Activated T-cell treated with anti-CD3 and anti-CD28 coated beads, Interleukin-2, amount 50 U/mL, for 24 hours (primary cell): ENCODE measurements around the gene NOS1.
"Not testable (repeated sequence)": the region's sequence is repeated elsewhere in the genome, so short reads cannot be mapped to it uniquely, and the experiment has no call there.

Experiments
- DNase-seq: peaks from one replicate; pipeline ENCODE4 v3.0.0-alpha.2; 2020
- H3K27ac Mint-ChIP-seq: 2 replicates; pipeline ENCODE4 v1.8.0; 2020; ENCODE audit warnings: mild to moderate bottlenecking, mixed read lengths
- H3K27me3 Mint-ChIP-seq: 2 replicates; pipeline ENCODE4 v1.8.0; 2020; ENCODE audit warnings: mixed read lengths
- H3K36me3 Mint-ChIP-seq: 2 replicates; pipeline ENCODE4 v1.8.0; 2020; ENCODE audit warnings: low read depth, mixed read lengths
- H3K4me1 Mint-ChIP-seq: 2 replicates; pipeline ENCODE4 v1.8.0; 2020; ENCODE audit warnings: low read depth, mixed read lengths
- H3K4me3 Mint-ChIP-seq: 2 replicates; pipeline ENCODE4 v1.8.0; 2020; ENCODE audit warnings: mild to moderate bottlenecking, moderate library complexity, mixed read lengths
- H3K9me3 Mint-ChIP-seq: 2 replicates; pipeline ENCODE4 v1.8.0; 2020; ENCODE audit warnings: mixed read lengths

The NOS1 gene

DNA sequence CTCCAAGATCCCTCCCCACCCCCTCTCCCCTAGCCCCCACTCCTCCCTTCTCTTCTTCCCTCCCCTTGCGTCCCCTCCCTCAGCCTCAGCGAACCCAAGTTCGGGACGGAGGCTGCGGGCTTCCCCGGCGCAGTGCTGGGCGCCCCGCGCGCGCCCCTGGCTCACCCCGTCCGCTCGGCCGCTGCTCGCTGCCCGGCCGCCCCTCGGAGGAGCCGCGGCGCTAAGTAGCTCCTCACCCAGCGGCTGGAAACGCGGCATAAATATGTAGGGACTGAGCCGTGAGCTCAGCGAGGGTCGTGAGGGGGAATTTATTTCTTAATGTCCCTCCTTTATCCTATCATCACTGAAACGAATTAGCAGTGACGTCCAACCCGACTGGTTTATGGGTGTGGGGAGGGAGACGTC is at the start of gene NOS1:
NOS1 (minus strand) TSS at position 280 of the 405 bp plus-strand sequence. CDS start 30,557 bp downstream, outside the sequence.
- no peaks in the 10 kb centered on the region for H3K4me1 Mint-ChIP-seq
- H3K36me3 Mint-ChIP-seq: no peaks in the 10 kb centered on the region
- H3K27ac Mint-ChIP-seq: no peak within 1 kb of the TSS
- H3K27me3 Mint-ChIP-seq: peaks cover 75% of the 10 kb centered on the region
- DNase-seq: no peak
- H3K9me3 Mint-ChIP-seq: no peaks in the 10 kb centered on the region
- H3K4me3 Mint-ChIP-seq: no peak within 1 kb of the TSS

DNA sequence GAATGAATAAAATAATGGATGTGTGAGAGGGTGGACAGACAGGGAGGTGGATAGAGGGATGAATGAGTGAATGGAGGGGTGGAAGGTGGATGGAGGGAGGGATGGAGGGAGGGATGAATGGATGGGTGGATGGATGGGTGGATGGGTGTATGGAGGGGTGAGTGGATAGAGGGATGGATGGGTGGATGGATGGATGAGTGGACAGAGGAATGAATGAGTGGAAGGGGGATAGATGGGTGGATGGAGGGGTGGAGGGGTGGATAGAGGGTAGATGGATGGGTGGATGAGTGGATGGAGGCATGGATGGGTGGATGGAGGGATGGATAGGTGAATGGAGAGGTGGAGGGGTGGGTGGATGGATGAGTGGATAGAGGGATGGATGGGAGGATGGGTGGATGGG is 47.9 kb upstream of the NOS1 start:
- DNase-seq: no peak
- no peak overlapping the region for H3K4me3 Mint-ChIP-seq
- no peaks in the 10 kb centered on the region for H3K4me1 Mint-ChIP-seq
- H3K27me3 Mint-ChIP-seq: peaks cover 5% of the 10 kb centered on the region
- no peaks in the 10 kb centered on the region for H3K36me3 Mint-ChIP-seq
- H3K27ac Mint-ChIP-seq: no peak overlapping the region
- H3K9me3 Mint-ChIP-seq: no peaks in the 10 kb centered on the region

DNA sequence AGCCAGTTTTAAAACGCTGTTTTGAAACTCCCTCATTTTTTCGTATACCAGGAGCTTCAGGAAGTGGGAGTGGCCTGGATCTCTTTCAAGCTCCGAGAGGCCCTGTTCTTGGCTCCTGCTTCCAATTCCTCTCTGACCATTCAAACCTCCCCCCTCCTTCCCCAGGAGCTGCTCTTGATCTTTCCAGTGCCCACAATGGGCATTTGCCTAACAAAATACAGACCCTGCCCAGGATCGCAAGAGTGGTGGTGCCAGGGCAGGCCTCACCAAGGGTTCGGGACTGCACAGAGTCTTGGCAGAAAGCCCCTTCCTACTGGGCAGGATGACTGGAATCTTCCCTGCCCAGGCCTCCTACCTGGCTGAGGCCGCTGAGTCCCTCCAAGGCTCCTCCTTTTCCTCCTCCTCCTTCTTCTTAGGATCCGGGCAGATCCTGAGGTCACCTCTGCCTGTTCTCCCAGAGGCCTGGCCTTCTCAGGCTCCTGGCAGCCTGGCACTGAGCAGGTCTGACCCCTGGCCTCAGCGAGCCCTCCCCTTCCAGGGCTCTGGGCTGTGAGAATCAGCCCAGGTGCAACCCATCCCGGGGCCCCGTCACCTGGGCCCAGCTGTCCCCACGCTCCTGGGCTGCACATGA is 46.9 kb upstream of the NOS1 start:
- H3K27ac Mint-ChIP-seq: no peak overlapping the region
- no peaks in the 10 kb centered on the region for H3K4me1 Mint-ChIP-seq
- H3K36me3 Mint-ChIP-seq: no peaks in the 10 kb centered on the region
- H3K27me3 Mint-ChIP-seq: no peaks in the 10 kb centered on the region
- H3K9me3 Mint-ChIP-seq: peaks cover 5% of the 10 kb centered on the region
- DNase-seq: no peak
- H3K4me3 Mint-ChIP-seq: no peak overlapping the region

DNA sequence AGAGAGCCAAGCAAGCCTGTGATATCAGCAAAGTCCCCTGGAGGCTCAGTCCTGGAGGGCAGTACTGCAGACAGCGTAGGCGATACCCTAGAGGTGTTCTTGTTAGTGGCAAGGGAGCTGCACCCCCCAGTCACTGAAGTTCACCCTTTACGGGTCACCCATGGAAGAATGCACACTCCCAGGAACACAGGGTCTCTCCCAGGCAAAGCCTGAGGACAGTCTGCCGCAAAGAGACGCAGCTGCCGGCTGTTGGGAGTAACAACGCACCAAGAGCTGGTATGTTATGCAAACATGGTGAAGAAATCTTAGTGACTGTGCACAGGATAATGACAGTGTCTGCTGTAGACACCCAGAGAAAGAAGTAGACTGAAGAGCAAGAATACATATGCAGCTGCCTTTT is 43.5 kb upstream of the NOS1 start:
- no peak for DNase-seq
- Mint-ChIP-seq H3K36me3 (no peaks in the 10 kb centered on the region), H3K27me3 (no peaks in the 10 kb centered on the region), H3K27ac (no peak overlapping the region), H3K4me1 (no peaks in the 10 kb centered on the region), H3K4me3 (no peak overlapping the region), H3K9me3 (peaks cover 11% of the 10 kb centered on the region)

DNA sequence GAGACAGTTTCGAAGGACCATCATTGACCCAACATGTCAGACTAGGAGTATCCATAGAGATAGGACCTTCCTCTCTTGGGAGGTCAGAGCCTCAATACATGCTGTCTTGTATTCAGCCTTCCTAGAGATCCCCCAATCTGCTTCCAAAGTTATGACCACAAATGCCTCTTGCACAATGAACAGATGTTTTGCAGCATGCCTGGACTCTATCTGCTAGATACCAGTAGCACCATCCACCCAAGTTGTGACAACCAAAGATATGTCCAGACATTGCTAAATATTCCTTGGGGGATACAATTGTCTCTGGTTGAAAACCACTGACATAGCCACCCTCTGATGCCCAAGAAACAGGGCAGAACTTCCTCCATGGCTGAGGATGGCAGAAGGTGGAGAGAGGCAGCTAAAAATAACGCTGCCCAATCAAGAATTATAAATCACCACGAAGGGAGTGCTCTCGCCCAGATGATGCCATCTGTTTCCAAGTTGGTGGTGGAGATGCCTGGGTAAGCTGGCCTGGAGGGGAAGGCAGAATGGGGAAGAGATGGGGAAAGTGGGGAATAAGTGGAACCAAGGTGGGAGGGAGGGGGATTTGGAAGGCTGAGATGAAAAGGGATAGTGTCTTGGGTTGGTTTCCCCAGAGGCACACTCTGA is 42.9 kb upstream of the NOS1 start:
- H3K9me3 Mint-ChIP-seq: peaks cover 12% of the 10 kb centered on the region
- H3K4me3 Mint-ChIP-seq: no peak overlapping the region
- H3K36me3 Mint-ChIP-seq: no peaks in the 10 kb centered on the region
- no peaks in the 10 kb centered on the region for H3K27me3 Mint-ChIP-seq
- no peak overlapping the region for H3K27ac Mint-ChIP-seq
- H3K4me1 Mint-ChIP-seq: no peaks in the 10 kb centered on the region
- DNase-seq: no peak

DNA sequence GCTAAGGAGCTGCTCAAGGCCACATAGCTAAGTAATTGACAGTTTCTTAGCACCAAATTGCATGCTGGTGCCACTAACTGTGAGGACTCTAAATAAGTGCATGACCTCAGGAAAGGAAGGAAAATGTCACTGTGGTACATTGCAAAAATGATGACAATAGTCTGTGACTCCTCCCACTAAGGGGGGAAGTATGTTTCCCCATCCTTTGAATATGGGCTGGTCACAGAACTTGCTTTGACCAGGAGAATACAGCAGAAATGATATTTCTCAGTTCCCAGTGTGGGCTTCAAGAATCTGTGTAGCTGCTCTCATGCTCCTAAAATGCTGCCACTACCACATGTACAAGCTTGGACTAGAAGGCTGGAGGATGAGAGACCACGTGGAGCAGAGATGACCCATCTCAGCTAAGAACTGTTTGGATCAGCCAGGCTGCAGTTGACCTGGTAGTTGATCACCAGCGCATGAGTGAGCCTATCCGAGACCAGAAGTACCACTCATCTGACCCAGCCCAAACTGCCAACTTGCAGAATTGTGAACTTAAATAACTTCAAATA is 42.2 kb upstream of the NOS1 start:
- H3K4me3 Mint-ChIP-seq: no peak overlapping the region
- no peaks in the 10 kb centered on the region for H3K27me3 Mint-ChIP-seq
- no peaks in the 10 kb centered on the region for H3K4me1 Mint-ChIP-seq
- H3K36me3 Mint-ChIP-seq: no peaks in the 10 kb centered on the region
- no peak for DNase-seq
- H3K27ac Mint-ChIP-seq: no peak overlapping the region
- H3K9me3 Mint-ChIP-seq: peaks cover 17% of the 10 kb centered on the region

DNA sequence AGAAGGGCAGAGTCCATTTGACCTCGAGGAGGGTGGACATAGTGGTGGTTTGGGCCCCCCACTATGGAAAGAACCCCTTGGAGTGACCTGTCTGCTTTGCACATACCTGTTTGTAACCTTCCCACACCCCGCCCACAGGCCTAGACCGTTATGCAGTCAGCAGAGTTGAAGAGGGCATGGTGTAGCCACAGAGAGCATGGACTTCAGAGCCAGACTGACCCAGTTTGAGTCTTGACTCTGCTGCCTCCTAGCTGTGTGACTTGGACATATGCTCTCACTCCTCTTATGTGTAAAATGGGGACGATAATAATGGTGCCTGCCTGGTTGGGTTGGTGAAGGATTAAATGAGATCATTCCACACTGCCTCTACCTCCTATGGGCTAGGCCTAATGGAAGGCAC is 40.9 kb upstream of the NOS1 start:
- peaks cover 17% of the 10 kb centered on the region for H3K9me3 Mint-ChIP-seq
- H3K27me3 Mint-ChIP-seq: no peaks in the 10 kb centered on the region

DNA sequence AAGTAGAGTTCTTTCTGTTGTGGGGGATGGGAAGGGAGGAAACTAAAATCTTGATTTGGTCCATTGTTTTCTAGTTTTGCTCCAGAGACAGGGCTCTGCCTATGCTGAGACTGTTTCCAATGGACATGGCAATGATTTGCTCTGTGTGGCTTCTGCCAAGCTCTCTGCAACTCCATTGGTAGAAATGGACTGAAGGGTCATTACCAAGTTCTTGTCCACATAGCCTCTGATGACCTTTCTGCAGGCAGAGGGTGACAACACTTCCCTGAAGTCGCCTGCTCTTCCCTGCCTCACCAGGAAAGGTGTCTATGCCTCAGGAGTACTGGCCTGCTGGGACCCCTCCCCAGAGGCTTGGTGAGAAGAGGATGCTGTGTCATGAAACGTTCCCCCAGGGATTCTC is 39.5 kb upstream of the NOS1 start:
- Mint-ChIP-seq H3K27ac (no peak overlapping the region), H3K4me1 (no peaks in the 10 kb centered on the region), H3K9me3 (peaks cover 18% of the 10 kb centered on the region), H3K4me3 (no peak overlapping the region), H3K36me3 (no peaks in the 10 kb centered on the region), H3K27me3 (no peaks in the 10 kb centered on the region)
- DNase-seq: no peak

More for the DNA sequence above, 40.9 kb upstream of the NOS1 start:
- H3K36me3 Mint-ChIP-seq: no peaks in the 10 kb centered on the region
- H3K4me3 Mint-ChIP-seq: no peak overlapping the region
- H3K4me1 Mint-ChIP-seq: no peaks in the 10 kb centered on the region
- no peak for DNase-seq
- H3K27ac Mint-ChIP-seq: no peak overlapping the region

DNA sequence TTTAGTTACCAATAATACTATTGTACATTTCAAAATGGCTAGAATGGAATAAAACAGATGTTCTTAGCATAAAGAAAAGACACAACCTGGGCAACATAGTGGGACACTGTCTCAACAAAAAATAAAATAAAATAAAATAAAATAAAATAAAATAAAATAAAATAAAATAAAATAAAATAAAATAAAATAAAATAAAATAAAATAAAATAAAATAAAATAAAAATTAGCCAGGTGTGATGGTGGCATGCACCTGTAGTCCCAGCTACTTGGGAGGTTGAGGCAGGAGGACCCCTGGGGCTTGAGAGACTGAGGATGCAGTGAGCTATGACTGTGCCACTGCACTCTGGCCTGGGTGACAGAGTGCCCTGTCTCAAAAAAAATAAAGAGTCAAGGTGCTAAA is 37.1 kb upstream of the NOS1 start:
- not testable (repeated sequence) for H3K27me3 Mint-ChIP-seq, H3K4me1 Mint-ChIP-seq, H3K4me3 Mint-ChIP-seq, H3K36me3 Mint-ChIP-seq, DNase-seq, H3K27ac Mint-ChIP-seq
- peaks cover 13% of the 10 kb centered on the region for H3K9me3 Mint-ChIP-seq

DNA sequence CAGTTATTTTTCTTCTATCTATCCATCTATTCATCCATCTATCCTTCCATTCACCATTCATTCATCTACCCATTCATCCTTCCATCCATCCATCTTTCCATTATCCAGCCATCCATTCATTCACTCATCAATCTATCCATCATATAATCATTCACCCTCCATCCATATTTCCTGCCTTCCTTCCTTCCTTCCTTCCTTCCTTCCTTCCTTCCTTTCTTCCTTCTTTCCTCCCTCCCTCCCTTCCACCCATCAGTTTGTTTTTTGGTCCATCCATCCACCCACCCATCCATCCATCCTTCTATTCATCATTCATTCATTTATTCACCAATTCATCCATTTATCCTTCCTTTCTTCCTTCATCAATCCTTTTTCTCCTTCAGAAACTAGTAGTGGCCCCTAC is 34.3 kb upstream of the NOS1 start:
- Mint-ChIP-seq H3K4me3 (no peak overlapping the region), H3K27me3 (peaks cover 2% of the 10 kb centered on the region), H3K9me3 (peaks cover 8% of the 10 kb centered on the region), H3K27ac (no peak overlapping the region), H3K36me3 (no peaks in the 10 kb centered on the region), H3K4me1 (no peaks in the 10 kb centered on the region)
- DNase-seq: no peak

DNA sequence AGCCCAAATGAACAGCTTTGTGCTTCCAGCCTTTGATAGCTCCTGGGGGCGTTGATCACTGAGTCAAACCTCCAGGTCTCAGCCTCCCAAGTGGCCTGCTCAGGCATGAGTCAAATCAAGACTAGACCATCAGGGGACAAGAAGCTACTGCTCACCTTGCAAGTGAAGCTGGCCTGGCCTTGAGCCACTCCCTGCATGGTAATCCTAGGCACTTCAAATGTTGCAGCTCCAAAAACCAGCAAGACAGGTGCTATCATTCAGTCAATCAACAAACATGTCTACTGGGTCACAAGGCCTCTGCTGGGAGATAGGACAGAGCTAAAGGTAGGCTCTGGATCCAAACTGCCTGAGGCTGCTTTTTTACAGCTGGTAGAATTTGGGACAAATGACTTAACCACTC is 33.1 kb upstream of the NOS1 start:
- H3K27ac Mint-ChIP-seq: no peak overlapping the region

DNA sequence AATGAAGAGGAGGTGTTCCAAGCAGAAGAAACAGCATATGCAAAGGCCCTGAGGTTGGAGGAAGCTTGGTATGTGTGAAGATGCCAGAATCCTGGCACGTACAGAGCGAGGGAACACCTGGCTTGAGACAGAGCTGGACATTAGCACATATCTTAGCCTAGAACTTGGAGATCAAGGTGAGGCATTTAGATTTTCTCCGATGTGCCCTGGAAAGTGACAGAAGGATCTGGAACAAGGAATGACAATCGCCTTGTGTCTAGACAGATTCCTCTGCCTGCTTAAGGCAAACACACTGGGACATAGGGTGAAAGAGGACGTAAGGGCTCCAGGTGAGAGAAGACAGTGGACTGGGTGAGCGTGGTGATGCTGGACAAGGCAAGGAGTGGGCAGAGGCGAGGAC is 32.2 kb upstream of the NOS1 start:
- Mint-ChIP-seq H3K4me1 (no peaks in the 10 kb centered on the region), H3K4me3 (no peak overlapping the region), H3K27ac (no peak overlapping the region), H3K27me3 (peaks cover 2% of the 10 kb centered on the region), H3K36me3 (no peaks in the 10 kb centered on the region), H3K9me3 (peaks cover 2% of the 10 kb centered on the region)
- DNase-seq: no peak

More for the DNA sequence above, 33.1 kb upstream of the NOS1 start:
- H3K27me3 Mint-ChIP-seq: peaks cover 2% of the 10 kb centered on the region
- no peak for DNase-seq
- H3K4me1 Mint-ChIP-seq: no peaks in the 10 kb centered on the region
- peaks cover 8% of the 10 kb centered on the region for H3K9me3 Mint-ChIP-seq
- no peak overlapping the region for H3K4me3 Mint-ChIP-seq
- H3K36me3 Mint-ChIP-seq: no peaks in the 10 kb centered on the region

DNA sequence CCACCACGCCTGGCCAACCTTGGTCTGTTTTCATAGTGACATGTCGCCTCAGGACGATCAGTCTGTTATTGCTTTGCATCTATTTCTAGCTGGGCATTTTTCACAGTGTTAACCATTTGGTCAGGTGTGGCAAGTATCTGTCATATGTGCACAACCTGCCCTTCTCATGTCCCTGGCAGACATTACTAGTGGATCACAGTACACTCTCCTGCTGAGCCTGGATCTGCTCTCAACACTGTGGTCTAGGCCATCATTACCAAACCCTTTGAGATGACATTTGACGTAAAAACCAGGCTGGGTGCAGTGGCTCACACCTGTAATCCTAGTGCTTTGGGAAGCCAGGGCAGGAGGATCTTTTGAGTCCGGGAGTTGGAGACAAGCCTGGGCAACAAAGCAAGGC is 29.4 kb upstream of the NOS1 start:
- H3K4me3 Mint-ChIP-seq: no peak overlapping the region
- H3K9me3 Mint-ChIP-seq: no peaks in the 10 kb centered on the region
- no peaks in the 10 kb centered on the region for H3K4me1 Mint-ChIP-seq
- no peaks in the 10 kb centered on the region for H3K36me3 Mint-ChIP-seq
- DNase-seq: no peak
- H3K27ac Mint-ChIP-seq: no peak overlapping the region
- peaks cover 2% of the 10 kb centered on the region for H3K27me3 Mint-ChIP-seq

DNA sequence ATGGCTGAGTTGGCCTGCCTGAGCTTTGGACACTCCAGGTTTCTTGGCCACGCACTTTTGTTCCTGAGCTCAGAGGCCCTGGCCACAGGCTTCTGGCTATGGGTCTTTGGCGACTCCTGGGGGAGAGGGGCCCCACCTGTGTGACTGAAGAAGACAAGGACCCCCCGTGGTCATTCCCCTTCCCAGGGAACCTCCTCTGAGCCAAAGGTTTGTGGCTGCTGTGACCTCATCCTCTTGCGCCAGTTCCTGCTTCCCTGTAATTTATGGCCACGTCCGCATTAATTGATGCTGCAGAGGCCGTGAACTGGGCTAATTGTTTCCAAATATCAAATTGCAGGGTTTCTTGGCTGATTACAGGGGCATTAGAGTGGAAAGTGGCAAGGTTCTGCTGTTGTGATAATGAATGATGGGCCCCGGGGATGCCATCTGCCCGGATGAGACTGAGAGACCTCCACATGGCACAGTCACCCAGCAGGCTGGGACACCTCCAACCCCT is 27.6 kb upstream of the NOS1 start:
- Mint-ChIP-seq H3K36me3 (no peaks in the 10 kb centered on the region), H3K27ac (no peak overlapping the region), H3K4me3 (no peak overlapping the region), H3K4me1 (no peaks in the 10 kb centered on the region), H3K27me3 (peaks cover 2% of the 10 kb centered on the region), H3K9me3 (no peaks in the 10 kb centered on the region)
- DNase-seq: no peak

DNA sequence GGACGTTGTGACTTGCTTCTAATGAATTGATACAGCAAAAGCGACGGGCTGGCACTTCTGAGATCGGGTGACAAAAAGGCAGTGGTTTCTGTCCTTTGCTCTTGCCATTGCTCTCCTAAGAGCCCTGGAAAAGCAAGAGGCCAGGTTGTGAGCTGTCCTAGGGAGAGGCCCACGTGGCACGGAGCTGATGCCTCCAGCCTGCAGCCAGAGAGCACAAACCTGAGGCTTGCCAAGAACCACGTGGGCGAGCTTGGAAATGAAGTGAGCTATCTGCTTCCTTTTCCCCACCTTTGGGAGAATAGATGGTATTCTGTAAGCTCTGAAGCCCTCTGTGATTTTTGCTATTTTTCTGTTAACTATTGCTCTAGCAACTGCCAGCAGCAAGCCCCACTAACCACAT is 26.4 kb upstream of the NOS1 start:
- Mint-ChIP-seq H3K9me3 (no peaks in the 10 kb centered on the region), H3K27me3 (peaks cover 2% of the 10 kb centered on the region), H3K36me3 (no peaks in the 10 kb centered on the region), H3K4me1 (no peaks in the 10 kb centered on the region), H3K27ac (no peak overlapping the region), H3K4me3 (no peak overlapping the region)
- DNase-seq: no peak
